GM23248 (cell line): ENCODE results near the gene EHD4. TPM values are rescaled to one million over a fixed set of nuclear protein-coding genes. Genes with fewer than 3 reads are reported as not detected.

Experiments
- DNase-seq: peaks from one replicate; pipeline ENCODE4 v3.0.0-alpha.2; 2015
- H2AFZ ChIP-seq: fragments of 200-600 bp; sonication (generic); 2 replicates; pipeline ENCODE4 v1.6.1; 2016; ENCODE audit warnings: antibody characterized with exemption
- H3F3A ChIP-seq: fragments of 200-600 bp; sonication (generic); 2 replicates; pipeline ENCODE4 v1.6.1; 2016; ENCODE audit warnings: mild to moderate bottlenecking, antibody characterized with exemption, mixed run types; ENCODE audit not compliant: insufficient read depth
- H3K27ac ChIP-seq: fragments of 200-600 bp; sonication (generic); 2 replicates; pipeline ENCODE4 v1.5.1; 2016; ENCODE audit warnings: mild to moderate bottlenecking
- H3K27me3 ChIP-seq: fragments of 200-600 bp; sonication (generic); replicated peaks from 2 replicates; pipeline ENCODE4 v1.6.1; 2016; ENCODE audit warnings: mild to moderate bottlenecking; ENCODE audit not compliant: insufficient read depth
- H3K36me3 ChIP-seq: fragments of 200-600 bp; sonication (generic); 2 replicates; pipeline ENCODE4 v1.6.1; 2016; ENCODE audit warnings: low read depth, mild to moderate bottlenecking
- H3K4me1 ChIP-seq: fragments of 200-600 bp; sonication (generic); 2 replicates; pipeline ENCODE4 v1.6.1; 2016; ENCODE audit warnings: mild to moderate bottlenecking; ENCODE audit not compliant: insufficient read depth
- H3K4me2 ChIP-seq: fragments of 200-600 bp; sonication (generic); one replicate; pipeline ENCODE4 v1.6.1; 2016; ENCODE audit warnings: mild to moderate bottlenecking; ENCODE audit not compliant: unreplicated experiment
- H3K4me3 ChIP-seq: fragments of 200-600 bp; sonication (generic); 2 replicates; pipeline ENCODE4 v1.5.1; 2016; ENCODE audit warnings: mild to moderate bottlenecking
- H3K79me2 ChIP-seq: fragments of 200-600 bp; sonication (generic); 2 replicates; pipeline ENCODE4 v1.6.1; 2016; ENCODE audit warnings: mild to moderate bottlenecking; ENCODE audit not compliant: insufficient read depth
- H3K9ac ChIP-seq: fragments of 200-600 bp; sonication (generic); 2 replicates; pipeline ENCODE4 v1.6.1; 2016; ENCODE audit warnings: mild to moderate bottlenecking
- H3K9me2 ChIP-seq: fragments of 200-600 bp; sonication (generic); 2 replicates; pipeline ENCODE4 v1.6.1; 2016; ENCODE audit warnings: mixed run types, mild to moderate bottlenecking, moderate library complexity; ENCODE audit not compliant: insufficient read depth
- H3K9me3 ChIP-seq: fragments of 200-600 bp; sonication (generic); one replicate; pipeline ENCODE4 v1.6.1; 2017; ENCODE audit warnings: low read depth
- H4K20me1 ChIP-seq: fragments of 200-600 bp; sonication (generic); 2 replicates; pipeline ENCODE4 v1.6.0; 2016; ENCODE audit not compliant: insufficient read depth
- EZH2 ChIP-seq: fragments of 200-600 bp; sonication (generic); IDR thresholded peaks from 2 replicates; pipeline ENCODE4 v1.6.1; 2018; ENCODE audit warnings: antibody characterized with exemption, mild to moderate bottlenecking; ENCODE audit not compliant: insufficient read depth, poor library complexity, severe bottlenecking
- EZH2phosphoT487 ChIP-seq: fragments of 200-600 bp; sonication (generic); IDR thresholded peaks from 2 replicates; pipeline ENCODE4 v1.6.1; 2018; ENCODE audit warnings: antibody characterized with exemption, moderate library complexity, mild to moderate bottlenecking, low read depth; ENCODE audit not compliant: insufficient read depth
- WGBS, 2 experiments: methylation state at CpG; one replicate each; pipeline ENCODE4 v1.1.6; 2015 to 2017; ENCODE audit warnings: low lambda C conversion rate in 2 of 2, low coverage in 1 of 2; ENCODE audit errors: missing lambda C conversion rate in 2 of 2; 5-methylcytosine and 5-hydroxymethylcytosine counted together
- in situ Hi-C: fragments of 300-500 bp; cut with MboI; formaldehyde crosslinking; loops from 2 replicates; pipeline ENCODE4 v1.15.0; 2020
- polyA plus RNA-seq: library from polyadenylated mRNA; unstranded; fragments of >200 nt; fragmentation: Nextera tagmentation; extraction: Ambion mirVana; gene quantifications from 2 replicates; pipeline ENCODE4 v1.2.1, GENCODE V29; 2016
- total RNA-seq: library from RNA; depleted of rRNA; stranded (reverse); fragments of >200 nt; shearing (Covaris generic); gene quantifications from 2 replicates; pipeline ENCODE4 v1.2.3, GENCODE V29; 2014

Gene EHD4
- total and polyA plus RNA-seq, 2 experiments from 2014 or later: 17.7 to 18.7 TPM

- Histone ChIP-seq H3K9me2 (no peaks in the 10 kb centered on the region), H3K36me3 (no peaks in the 10 kb centered on the region), H3K27ac (no peak overlapping the region), H3K4me3 (no peak overlapping the region), H3K79me2 (no peaks in the 10 kb centered on the region), H3K9ac (no peak overlapping the region), H3K27me3 (no peaks in the 10 kb centered on the region), H3K4me1 (no peaks in the 10 kb centered on the region), H3K9me3 (no peaks in the 10 kb centered on the region), H2AFZ (no peak overlapping the region), H3F3A (no peaks in the 10 kb centered on the region), H4K20me1 (no peaks in the 10 kb centered on the region), H3K4me2 (no peak overlapping the region)
- in situ Hi-C loops: no loop called here
- DNase-seq: no peak
- 85 to 90% methylated on average over 21 to 22 of the region's 25 CpGs for WGBS, 2 experiments
- no peak for TF ChIP-seq EZH2
These were observed 105.3 kb downstream of the EHD4 start for GRCh38 chr15:41866872-41867579.

- H3K9me2 ChIP-seq: no peaks in the 10 kb centered on the region
- no peaks in the 10 kb centered on the region for H4K20me1 ChIP-seq
- H3K36me3 ChIP-seq: no peaks in the 10 kb centered on the region
- no peak overlapping the region for H3K9ac ChIP-seq
- no peak for TF ChIP-seq EZH2
- no peak for TF ChIP-seq EZH2phosphoT487
- no peaks in the 10 kb centered on the region for H3K79me2 ChIP-seq
- H3K27me3 ChIP-seq: no peaks in the 10 kb centered on the region
- WGBS, 2 experiments: 74 to 78% methylated on average over 8 of the region's 8 CpGs
- no peaks in the 10 kb centered on the region for H3F3A ChIP-seq
- H2AFZ ChIP-seq: no peak overlapping the region
- in situ Hi-C loops: no loop called here
- H3K9me3 ChIP-seq: no peaks in the 10 kb centered on the region
- no peak for DNase-seq
- H3K4me1 ChIP-seq: no peaks in the 10 kb centered on the region
- no peak overlapping the region for H3K4me3 ChIP-seq
- H3K4me2 ChIP-seq: no peak overlapping the region
- no peak overlapping the region for H3K27ac ChIP-seq
These were observed 106.1 kb downstream of the EHD4 start for GRCh38 chr15:41866263-41866703.

GRCh38 chr15:41865490-41866055 is 106.8 kb downstream of the EHD4 start:
- in situ Hi-C loops: no loop called here
- Histone ChIP-seq H3K9ac (no peak overlapping the region), H2AFZ (no peak overlapping the region), H3K36me3 (no peaks in the 10 kb centered on the region), H3K4me2 (no peak overlapping the region), H3K79me2 (no peaks in the 10 kb centered on the region), H3K9me3 (no peaks in the 10 kb centered on the region), H3K27me3 (no peaks in the 10 kb centered on the region), H3K4me3 (no peak overlapping the region), H4K20me1 (no peaks in the 10 kb centered on the region), H3F3A (no peaks in the 10 kb centered on the region), H3K9me2 (no peaks in the 10 kb centered on the region), H3K27ac (no peak overlapping the region), H3K4me1 (no peaks in the 10 kb centered on the region)
- DNase-seq: no peak
- 71% methylated on average over 18 of the region's 18 CpGs for WGBS, 2 experiments
- TF ChIP-seq EZH2: no peak
- TF ChIP-seq EZH2phosphoT487: no peak

GRCh38 chr15:41862515-41863116 is 109.7 kb downstream of the EHD4 start:
- no peak overlapping the region for H3K4me2 ChIP-seq
- no peak overlapping the region for H3K9ac ChIP-seq
- in situ Hi-C loops: no loop called here
- DNase-seq: no peak
- H3K79me2 ChIP-seq: no peaks in the 10 kb centered on the region
- TF ChIP-seq EZH2 (no peak), EZH2phosphoT487 (no peak)
- no peaks in the 10 kb centered on the region for H3K36me3 ChIP-seq
- H3F3A ChIP-seq: no peaks in the 10 kb centered on the region
- no peaks in the 10 kb centered on the region for H4K20me1 ChIP-seq
- H3K4me1 ChIP-seq: no peaks in the 10 kb centered on the region
- no peak overlapping the region for H2AFZ ChIP-seq
- 81 to 83% methylated on average over 19 of the region's 19 CpGs for WGBS, 2 experiments
- no peak overlapping the region for H3K4me3 ChIP-seq
- no peaks in the 10 kb centered on the region for H3K9me3 ChIP-seq
- H3K27me3 ChIP-seq: no peaks in the 10 kb centered on the region
- no peak overlapping the region for H3K27ac ChIP-seq
- H3K9me2 ChIP-seq: no peaks in the 10 kb centered on the region
